Measurements from ENCODE around the gene ST6GAL1. TPM values are rescaled to one million over a fixed set of nuclear protein-coding genes. Genes with fewer than 3 reads are reported as not detected.
A peak's percentile ranks its signal among the peaks of the same experiment; 100 is the strongest.

ST6GAL1 gene
- total and polyA plus RNA-seq, 10 of the 15 experiments (the other 5 are each of a cell fraction or from before 2014, with no cell fraction given): 74.2 to 248 (median 149) TPM

DNA sequence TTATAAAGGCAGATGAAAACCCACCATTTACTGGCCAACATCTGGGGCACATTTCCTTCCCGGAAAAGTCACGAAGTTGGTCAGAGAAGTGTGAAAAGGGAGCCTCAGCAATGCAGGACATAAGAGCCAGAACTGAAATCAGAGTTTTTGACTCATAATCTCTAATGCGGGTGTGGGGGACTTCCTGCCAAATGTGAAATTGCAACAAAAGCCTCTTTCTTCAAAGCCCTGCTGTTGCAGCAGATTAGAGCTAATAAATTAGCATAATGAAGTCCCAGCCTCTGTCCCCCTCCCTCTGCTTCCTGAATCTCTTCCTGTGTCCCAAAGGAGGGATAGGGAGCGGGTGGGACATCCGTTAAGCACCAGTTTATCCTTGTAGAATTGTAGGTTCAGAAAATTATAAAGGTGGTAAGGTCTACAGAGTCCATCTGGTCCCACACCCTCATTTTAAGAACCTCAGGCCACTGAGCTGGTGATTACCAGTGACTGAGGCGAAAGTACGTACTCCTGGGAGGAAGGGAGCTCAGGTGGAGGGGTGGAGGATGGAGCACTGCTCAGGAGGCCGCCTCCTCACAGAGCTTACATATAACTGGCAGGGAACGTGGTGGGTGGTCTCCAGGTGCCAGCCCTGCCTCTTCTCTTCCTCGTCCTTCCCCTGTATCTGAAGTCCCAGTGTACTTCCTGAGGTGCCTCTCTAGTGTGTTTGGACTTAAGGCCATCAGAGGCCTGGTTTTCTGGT, 35.0 kb downstream of the ST6GAL1 start (continued):
- TF ChIP-seq KDM1A (IDR thresholded peaks at IDR 0.05; ENCODE audit: borderline replicate concordance): no peak
- TF ChIP-seq FOS (IDR thresholded peaks at IDR 0.05; ENCODE audit: borderline replicate concordance, extremely low read depth, insufficient read length): no peak
- TF ChIP-seq MXI1 (IDR thresholded peaks at IDR 0.05; ENCODE audit: low read depth, low read length): no peak
- no peak for TF ChIP-seq SMC3 (IDR thresholded peaks at IDR 0.05; ENCODE audit: borderline replicate concordance, low read length)
- TF ChIP-seq, protein P1, sequence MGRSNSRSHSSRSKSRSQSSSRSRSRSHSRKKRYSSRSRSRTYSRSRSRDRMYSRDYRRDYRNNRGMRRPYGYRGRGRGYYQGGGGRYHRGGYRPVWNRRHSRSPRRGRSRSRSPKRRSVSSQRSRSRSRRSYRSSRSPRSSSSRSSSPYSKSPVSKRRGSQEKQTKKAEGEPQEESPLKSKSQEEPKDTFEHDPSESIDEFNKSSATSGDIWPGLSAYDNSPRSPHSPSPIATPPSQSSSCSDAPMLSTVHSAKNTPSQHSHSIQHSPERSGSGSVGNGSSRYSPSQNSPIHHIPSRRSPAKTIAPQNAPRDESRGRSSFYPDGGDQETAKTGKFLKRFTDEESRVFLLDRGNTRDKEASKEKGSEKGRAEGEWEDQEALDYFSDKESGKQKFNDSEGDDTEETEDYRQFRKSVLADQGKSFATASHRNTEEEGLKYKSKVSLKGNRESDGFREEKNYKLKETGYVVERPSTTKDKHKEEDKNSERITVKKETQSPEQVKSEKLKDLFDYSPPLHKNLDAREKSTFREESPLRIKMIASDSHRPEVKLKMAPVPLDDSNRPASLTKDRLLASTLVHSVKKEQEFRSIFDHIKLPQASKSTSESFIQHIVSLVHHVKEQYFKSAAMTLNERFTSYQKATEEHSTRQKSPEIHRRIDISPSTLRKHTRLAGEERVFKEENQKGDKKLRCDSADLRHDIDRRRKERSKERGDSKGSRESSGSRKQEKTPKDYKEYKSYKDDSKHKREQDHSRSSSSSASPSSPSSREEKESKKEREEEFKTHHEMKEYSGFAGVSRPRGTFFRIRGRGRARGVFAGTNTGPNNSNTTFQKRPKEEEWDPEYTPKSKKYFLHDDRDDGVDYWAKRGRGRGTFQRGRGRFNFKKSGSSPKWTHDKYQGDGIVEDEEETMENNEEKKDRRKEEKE (IDR thresholded peaks at IDR 0.05): no peak
- no peak for TF ChIP-seq KLF5 (IDR thresholded peaks at IDR 0.05; ENCODE audit: partially characterized antibody)
- TF ChIP-seq ESRRA (IDR thresholded peaks at IDR 0.05; ENCODE audit: low read length): no peak
- TF ChIP-seq STAT1 (conservative IDR thresholded peaks at IDR 0.05): no peak
- 0 out of 2 replicates have a peak, but pooled peaks have one; percentile 51 for TF ChIP-seq TARDBP (IDR thresholded peaks at IDR 0.05; ENCODE audit: borderline replicate concordance)
- TF ChIP-seq ZZZ3 (IDR thresholded peaks at IDR 0.05; ENCODE audit: control insufficient read depth, insufficient read length, low read depth): no peak
- TF ChIP-seq POLR2AphosphoS5 (IDR thresholded peaks at IDR 0.05; ENCODE audit: low read length): no peak
- no peak for TF ChIP-seq TBL1XR1 (IDR thresholded peaks at IDR 0.05; ENCODE audit: low read depth, low read length)
- no peak for TF ChIP-seq NR2C2 (IDR thresholded peaks at IDR 0.05; ENCODE audit: borderline replicate concordance, control insufficient read depth, insufficient read length, low read depth)
- TF ChIP-seq, protein P2, sequence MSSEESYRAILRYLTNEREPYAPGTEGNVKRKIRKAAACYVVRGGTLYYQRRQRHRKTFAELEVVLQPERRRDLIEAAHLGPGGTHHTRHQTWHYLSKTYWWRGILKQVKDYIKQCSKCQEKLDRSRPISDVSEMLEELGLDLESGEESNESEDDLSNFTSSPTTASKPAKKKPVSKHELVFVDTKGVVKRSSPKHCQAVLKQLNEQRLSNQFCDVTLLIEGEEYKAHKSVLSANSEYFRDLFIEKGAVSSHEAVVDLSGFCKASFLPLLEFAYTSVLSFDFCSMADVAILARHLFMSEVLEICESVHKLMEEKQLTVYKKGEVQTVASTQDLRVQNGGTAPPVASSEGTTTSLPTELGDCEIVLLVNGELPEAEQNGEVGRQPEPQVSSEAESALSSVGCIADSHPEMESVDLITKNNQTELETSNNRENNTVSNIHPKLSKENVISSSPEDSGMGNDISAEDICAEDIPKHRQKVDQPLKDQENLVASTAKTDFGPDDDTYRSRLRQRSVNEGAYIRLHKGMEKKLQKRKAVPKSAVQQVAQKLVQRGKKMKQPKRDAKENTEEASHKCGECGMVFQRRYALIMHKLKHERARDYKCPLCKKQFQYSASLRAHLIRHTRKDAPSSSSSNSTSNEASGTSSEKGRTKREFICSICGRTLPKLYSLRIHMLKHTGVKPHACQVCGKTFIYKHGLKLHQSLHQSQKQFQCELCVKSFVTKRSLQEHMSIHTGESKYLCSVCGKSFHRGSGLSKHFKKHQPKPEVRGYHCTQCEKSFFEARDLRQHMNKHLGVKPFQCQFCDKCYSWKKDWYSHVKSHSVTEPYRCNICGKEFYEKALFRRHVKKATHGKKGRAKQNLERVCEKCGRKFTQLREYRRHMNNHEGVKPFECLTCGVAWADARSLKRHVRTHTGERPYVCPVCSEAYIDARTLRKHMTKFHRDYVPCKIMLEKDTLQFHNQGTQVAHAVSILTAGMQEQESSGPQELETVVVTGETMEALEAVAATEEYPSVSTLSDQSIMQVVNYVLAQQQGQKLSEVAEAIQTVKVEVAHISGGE (CRISPR knock-in tag; IDR thresholded peaks at IDR 0.05): no peak
- TF ChIP-seq CBX3 (IDR thresholded peaks at IDR 0.05; ENCODE audit: borderline replicate concordance, low read depth): no peak
- TF ChIP-seq SMARCA5 (IDR thresholded peaks at IDR 0.05): no peak
- TF ChIP-seq, protein P3, sequence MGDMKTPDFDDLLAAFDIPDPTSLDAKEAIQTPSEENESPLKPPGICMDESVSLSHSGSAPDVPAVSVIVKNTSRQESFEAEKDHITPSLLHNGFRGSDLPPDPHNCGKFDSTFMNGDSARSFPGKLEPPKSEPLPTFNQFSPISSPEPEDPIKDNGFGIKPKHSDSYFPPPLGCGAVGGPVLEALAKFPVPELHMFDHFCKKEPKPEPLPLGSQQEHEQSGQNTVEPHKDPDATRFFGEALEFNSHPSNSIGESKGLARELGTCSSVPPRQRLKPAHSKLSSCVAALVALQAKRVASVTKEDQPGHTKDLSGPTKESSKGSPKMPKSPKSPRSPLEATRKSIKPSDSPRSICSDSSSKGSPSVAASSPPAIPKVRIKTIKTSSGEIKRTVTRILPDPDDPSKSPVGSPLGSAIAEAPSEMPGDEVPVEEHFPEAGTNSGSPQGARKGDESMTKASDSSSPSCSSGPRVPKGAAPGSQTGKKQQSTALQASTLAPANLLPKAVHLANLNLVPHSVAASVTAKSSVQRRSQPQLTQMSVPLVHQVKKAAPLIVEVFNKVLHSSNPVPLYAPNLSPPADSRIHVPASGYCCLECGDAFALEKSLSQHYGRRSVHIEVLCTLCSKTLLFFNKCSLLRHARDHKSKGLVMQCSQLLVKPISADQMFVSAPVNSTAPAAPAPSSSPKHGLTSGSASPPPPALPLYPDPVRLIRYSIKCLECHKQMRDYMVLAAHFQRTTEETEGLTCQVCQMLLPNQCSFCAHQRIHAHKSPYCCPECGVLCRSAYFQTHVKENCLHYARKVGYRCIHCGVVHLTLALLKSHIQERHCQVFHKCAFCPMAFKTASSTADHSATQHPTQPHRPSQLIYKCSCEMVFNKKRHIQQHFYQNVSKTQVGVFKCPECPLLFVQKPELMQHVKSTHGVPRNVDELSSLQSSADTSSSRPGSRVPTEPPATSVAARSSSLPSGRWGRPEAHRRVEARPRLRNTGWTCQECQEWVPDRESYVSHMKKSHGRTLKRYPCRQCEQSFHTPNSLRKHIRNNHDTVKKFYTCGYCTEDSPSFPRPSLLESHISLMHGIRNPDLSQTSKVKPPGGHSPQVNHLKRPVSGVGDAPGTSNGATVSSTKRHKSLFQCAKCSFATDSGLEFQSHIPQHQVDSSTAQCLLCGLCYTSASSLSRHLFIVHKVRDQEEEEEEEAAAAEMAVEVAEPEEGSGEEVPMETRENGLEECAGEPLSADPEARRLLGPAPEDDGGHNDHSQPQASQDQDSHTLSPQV (IDR thresholded peaks at IDR 0.05): no peak
- TF ChIP-seq SUZ12 (IDR thresholded peaks at IDR 0.05; ENCODE audit: unreplicated experiment): no peak
- TF ChIP-seq, protein P4, sequence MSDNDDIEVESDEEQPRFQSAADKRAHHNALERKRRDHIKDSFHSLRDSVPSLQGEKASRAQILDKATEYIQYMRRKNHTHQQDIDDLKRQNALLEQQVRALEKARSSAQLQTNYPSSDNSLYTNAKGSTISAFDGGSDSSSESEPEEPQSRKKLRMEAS (IDR thresholded peaks at IDR 0.05; ENCODE audit: low read depth, low read length): no peak
- no peak for TF ChIP-seq RBBP5 (conservative IDR thresholded peaks at IDR 0.05)

All from GM12878 (cell line).